ENCODE measurements around the gene SEPTIN3. TPM values are rescaled to one million over a fixed set of nuclear protein-coding genes. Genes with fewer than 3 reads are reported as not detected.

Gene SEPTIN3
- total RNA-seq, 2 donors from 2014 or later, result not detected

DNA sequence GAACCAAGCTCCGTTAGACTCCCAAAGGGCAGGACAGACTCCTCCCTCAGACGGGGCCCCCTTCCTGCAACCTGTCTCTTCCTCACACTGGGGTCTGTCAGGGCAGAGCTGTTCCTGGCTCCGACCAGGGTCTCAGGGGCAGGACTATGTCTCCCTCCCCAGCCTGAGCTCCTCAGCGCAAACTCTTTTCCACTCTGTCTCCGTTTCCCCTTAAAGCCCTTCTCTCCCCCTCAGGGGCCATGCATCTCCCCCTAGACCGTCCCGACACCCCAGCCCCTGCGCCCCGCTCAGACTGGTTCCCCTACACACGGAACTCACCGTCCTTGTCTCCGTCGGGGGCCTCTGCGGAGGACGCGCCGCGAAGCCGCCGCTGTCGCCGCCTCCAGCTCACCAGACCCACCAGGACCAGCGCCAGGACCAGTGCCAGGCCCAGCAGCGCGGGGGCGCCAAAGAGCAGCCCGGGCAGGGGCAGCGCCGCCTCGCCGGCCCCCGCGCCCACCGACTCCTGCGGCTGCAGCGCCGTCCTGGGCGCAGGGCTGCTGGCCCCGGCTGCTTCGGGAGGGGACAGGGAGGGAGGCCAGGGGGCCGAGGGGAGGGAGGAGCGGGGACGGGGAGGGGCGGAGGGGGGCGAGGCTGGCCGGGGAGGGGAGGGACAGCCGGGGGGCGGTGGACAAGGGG, 43.3 kb upstream of the SEPTIN3 start:
- Histone ChIP-seq H3K27ac (no peak overlapping the region), H3K36me3 (no peaks in the 10 kb centered on the region), H3K9me3 (no peaks in the 10 kb centered on the region), H3K4me1 (ENCODE audit: control insufficient read depth in 1 of 2, low read depth in 2 of 2) (no peaks in the 10 kb centered on the region), H3K27me3 (replicated peaks; ENCODE audit: insufficient read depth) (no peaks in the 10 kb centered on the region), H3K4me3 (peak overlapping the region; percentile 60)
- TF ChIP-seq, protein P1, sequence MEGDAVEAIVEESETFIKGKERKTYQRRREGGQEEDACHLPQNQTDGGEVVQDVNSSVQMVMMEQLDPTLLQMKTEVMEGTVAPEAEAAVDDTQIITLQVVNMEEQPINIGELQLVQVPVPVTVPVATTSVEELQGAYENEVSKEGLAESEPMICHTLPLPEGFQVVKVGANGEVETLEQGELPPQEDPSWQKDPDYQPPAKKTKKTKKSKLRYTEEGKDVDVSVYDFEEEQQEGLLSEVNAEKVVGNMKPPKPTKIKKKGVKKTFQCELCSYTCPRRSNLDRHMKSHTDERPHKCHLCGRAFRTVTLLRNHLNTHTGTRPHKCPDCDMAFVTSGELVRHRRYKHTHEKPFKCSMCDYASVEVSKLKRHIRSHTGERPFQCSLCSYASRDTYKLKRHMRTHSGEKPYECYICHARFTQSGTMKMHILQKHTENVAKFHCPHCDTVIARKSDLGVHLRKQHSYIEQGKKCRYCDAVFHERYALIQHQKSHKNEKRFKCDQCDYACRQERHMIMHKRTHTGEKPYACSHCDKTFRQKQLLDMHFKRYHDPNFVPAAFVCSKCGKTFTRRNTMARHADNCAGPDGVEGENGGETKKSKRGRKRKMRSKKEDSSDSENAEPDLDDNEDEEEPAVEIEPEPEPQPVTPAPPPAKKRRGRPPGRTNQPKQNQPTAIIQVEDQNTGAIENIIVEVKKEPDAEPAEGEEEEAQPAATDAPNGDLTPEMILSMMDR (IDR thresholded peaks at IDR 0.05), result peak; percentile 13
- ATAC-seq (ENCODE audit: insufficient number of reproducible peaks, low FRiP score, low read depth) (no peak), DNase-seq (ENCODE audit: low spot score) (no peak)

DNA sequence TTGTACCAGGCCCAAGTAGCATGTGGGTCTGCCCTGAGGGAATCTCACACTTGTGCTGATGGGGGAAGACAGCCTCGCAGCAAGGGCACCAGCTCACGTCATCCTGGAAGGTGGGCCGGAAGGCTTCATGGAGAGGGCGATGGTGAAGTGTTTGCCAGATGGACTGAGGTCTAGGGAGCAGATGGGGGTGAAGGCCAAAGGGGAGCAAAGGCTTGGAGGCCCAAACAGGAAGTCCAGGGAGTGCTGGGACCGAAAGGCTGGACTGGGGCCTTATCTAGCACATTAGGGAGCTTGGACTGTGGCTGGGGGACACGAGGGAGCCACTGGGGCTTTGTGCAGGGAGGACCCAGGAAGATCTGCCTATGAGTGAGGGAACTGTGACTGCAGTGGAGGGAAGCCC, 41.4 kb upstream of the SEPTIN3 start:
- Histone ChIP-seq H3K9me3 (no peaks in the 10 kb centered on the region), H3K27me3 (replicated peaks; ENCODE audit: insufficient read depth) (no peaks in the 10 kb centered on the region), H3K36me3 (no peaks in the 10 kb centered on the region), H3K4me1 (ENCODE audit: control insufficient read depth in 1 of 2, low read depth in 2 of 2) (no peaks in the 10 kb centered on the region), H3K4me3 (no peak overlapping the region), H3K27ac (no peak overlapping the region)
- TF ChIP-seq, protein P1 (IDR thresholded peaks at IDR 0.05), result no peak
- ATAC-seq (ENCODE audit: insufficient number of reproducible peaks, low FRiP score, low read depth) (no peak), DNase-seq (ENCODE audit: low spot score) (no peak)

DNA sequence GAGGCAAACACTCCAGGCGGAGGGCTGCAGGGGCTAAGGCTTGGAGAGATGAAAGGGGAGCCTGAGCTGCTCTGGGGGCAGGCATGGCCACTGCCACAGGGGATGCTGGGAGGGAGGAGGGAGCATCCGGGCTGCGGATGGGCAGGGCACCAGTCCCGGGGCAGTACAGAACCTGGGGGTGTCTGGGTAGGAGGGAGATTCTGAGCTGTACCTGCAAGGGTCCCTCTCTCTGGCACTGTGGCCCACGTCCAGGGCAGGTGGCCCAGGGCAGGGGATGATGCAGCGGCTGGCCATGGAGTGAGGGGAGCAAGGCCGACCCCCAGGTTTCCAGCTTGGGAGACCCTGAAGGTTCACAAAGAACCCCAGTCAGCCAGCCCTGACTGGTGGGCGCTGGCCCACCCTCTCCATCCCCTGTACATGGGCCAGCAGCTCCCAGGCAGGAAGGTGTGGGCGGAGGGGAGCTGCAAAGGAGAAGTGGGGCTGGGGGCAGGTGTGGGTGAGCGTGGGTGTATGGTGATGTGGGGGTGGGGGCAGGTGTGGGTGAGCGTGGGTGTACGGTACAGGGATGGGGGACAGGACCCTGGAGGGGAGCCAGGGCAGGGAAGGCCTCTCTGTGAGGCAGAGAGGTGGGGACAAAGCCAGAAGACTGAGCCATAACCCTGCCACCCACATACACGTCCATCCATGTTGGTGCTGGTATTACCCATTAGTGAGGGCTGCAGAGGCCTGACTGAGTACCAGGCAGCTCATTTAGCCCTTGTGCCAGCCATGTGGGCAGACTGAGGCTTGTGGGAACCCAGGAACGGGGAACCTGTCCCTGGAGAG, 40.4 kb upstream of the SEPTIN3 start:
- Histone ChIP-seq H3K4me1 (ENCODE audit: control insufficient read depth in 1 of 2, low read depth in 2 of 2) (no peaks in the 10 kb centered on the region), H3K36me3 (no peaks in the 10 kb centered on the region), H3K9me3 (no peaks in the 10 kb centered on the region), H3K27ac (no peak overlapping the region), H3K27me3 (replicated peaks; ENCODE audit: insufficient read depth) (no peaks in the 10 kb centered on the region), H3K4me3 (no peak overlapping the region)
- no peak for ATAC-seq (ENCODE audit: insufficient number of reproducible peaks, low FRiP score, low read depth)
- TF ChIP-seq, protein P1 (IDR thresholded peaks at IDR 0.05), result no peak
- DNase-seq (ENCODE audit: low spot score), result no peak

DNA sequence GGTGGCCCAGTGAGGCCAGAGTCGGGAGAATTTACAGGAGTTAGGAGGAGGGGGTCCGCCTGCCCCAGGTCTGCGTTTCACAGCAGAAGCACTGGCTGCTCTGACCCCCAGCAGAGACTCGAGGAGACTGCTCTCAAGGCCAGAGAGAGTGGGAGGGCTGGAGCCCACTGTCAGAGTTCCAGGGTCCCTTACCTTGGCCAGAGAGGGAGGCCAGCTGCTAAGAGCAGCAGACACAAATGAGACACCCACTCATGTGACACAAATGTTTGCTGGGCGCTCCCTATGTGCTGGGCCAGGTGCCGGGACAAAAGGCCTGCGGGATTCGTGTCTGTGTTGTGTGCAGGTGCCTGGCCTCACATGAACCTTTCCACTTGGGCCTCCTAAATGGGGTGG, 39.8 kb upstream of the SEPTIN3 start:
- H3K4me1 ChIP-seq (ENCODE audit: control insufficient read depth in 1 of 2, low read depth in 2 of 2), result no peaks in the 10 kb centered on the region
- no peaks in the 10 kb centered on the region for H3K36me3 ChIP-seq
- H3K27ac ChIP-seq, result no peak overlapping the region
- no peak overlapping the region for H3K4me3 ChIP-seq
- H3K9me3 ChIP-seq, result no peaks in the 10 kb centered on the region
- DNase-seq (ENCODE audit: low spot score) (no peak), ATAC-seq (ENCODE audit: insufficient number of reproducible peaks, low FRiP score, low read depth) (no peak)
- H3K27me3 ChIP-seq (replicated peaks; ENCODE audit: insufficient read depth), result no peaks in the 10 kb centered on the region
- TF ChIP-seq, protein P1 (IDR thresholded peaks at IDR 0.05), result no peak

DNA sequence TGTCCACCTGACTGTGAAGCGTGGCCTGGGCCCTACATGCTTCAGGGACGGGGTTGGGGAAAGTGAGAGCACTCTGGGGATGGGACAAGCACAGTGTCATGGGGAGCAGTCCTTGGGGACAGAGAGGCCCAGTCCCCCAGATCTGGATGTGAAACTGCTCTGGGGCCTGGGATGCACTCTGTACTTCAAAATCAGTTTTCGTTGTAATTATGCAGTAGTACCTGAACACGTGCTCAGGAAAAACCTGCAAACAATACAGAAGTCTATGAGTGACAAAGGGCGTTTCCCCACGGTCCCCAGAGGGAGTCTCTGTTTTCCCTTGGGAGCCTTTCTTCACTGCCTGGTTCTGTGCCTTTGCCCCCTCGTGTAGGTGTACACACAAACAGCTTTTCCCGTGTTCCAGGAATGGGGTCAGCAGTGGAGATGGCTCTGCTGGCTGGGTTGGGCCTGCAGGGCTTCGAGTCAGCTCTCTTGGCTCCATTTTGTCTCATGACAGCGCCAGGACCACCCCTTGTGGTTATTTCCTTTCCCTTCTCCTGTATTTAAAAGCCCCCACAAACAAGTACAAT, 37.5 kb upstream of the SEPTIN3 start:
- H3K9me3 ChIP-seq, result no peaks in the 10 kb centered on the region
- TF ChIP-seq, protein P1 (IDR thresholded peaks at IDR 0.05), result no peak
- no peak overlapping the region for H3K4me3 ChIP-seq
- DNase-seq (ENCODE audit: low spot score) (no peak), ATAC-seq (ENCODE audit: insufficient number of reproducible peaks, low FRiP score, low read depth) (no peak)
- H3K36me3 ChIP-seq, result no peaks in the 10 kb centered on the region
- H3K27me3 ChIP-seq (replicated peaks; ENCODE audit: insufficient read depth), result no peaks in the 10 kb centered on the region
- H3K27ac ChIP-seq, result no peak overlapping the region
- H3K4me1 ChIP-seq (ENCODE audit: control insufficient read depth in 1 of 2, low read depth in 2 of 2), result no peaks in the 10 kb centered on the region
